Adrenal gland (tissue), 12 donors: ENCODE data around the gene PPM1M. TPM values are rescaled to one million over a fixed set of nuclear protein-coding genes. Genes with fewer than 3 reads are reported as not detected.
A peak's percentile ranks its signal among the peaks of the same experiment; 100 is the strongest.

ENCODE experiments used
- DNase-seq, 7 donors: peaks; one replicate each; pipeline ENCODE4 v3.0.0-alpha.2; 2019 to 2020
- H3K27ac ChIP-seq, 5 donors: fragments of 200-600 bp; sonication (generic) in 4 of 5; 1 replicate in 3 of 5; 2 replicates in 2 of 5; pipeline versions ENCODE4 v1.5.1 to v1.8.0; 2016 to 2020; ENCODE audit warnings: mild to moderate bottlenecking in 1 of 5
- H3K27me3 ChIP-seq: fragments of 200-600 bp; 2 replicates; pipeline ENCODE4 v1.8.0; 2021
- H3K36me3 ChIP-seq, 2 donors: fragments of 200-600 bp; replicated peaks in 1 of 2; 1 replicate in 1 of 2; 2 replicates in 1 of 2; pipeline versions ENCODE4 v1.5.1 to v1.8.0; 2018 to 2022
- H3K4me1 ChIP-seq, 2 donors: fragments of 200-600 bp; replicated peaks in 1 of 2; 1 replicate in 1 of 2; 2 replicates in 1 of 2; pipeline versions ENCODE4 v1.5.1 to v1.8.0; 2018 to 2021
- H3K4me3 ChIP-seq, 4 donors: fragments of 200-600 bp; sonication (generic) in 3 of 4; one replicate each; pipeline ENCODE4 v1.5.1; 2016 to 2018
- H3K9me3 ChIP-seq, 3 donors: fragments of 200-600 bp; sonication (generic) in 1 of 3; replicated peaks in 1 of 3; 1 replicate in 2 of 3; 2 replicates in 1 of 3; pipeline versions ENCODE4 v1.5.1 to v1.8.0; 2016 to 2021
- CTCF ChIP-seq, 6 experiments: fragments of 450-650 bp in 4 of 6; fragments of 200-600 bp in 2 of 6; sonication (generic) in 1 of 6; IDR thresholded peaks; 1 replicate in 5 of 6; 2 replicates in 1 of 6; pipeline versions ENCODE4 v1.5.1 to v1.8.0; 2016 to 2021; ENCODE audit warnings: antibody characterized with exemption in 6 of 6, mild to moderate bottlenecking in 2 of 6, moderate library complexity in 1 of 6
- POLR2A ChIP-seq, 2 donors: fragments of 450-650 bp; IDR thresholded peaks; one replicate each; pipeline ENCODE4 v1.6.1; 2017; ENCODE audit warnings: antibody characterized with exemption in 2 of 2, mild to moderate bottlenecking in 2 of 2, moderate library complexity in 1 of 2
- WGBS, 4 donors: extraction: QIAGEN DNeasy Blood & Tissue Kit in 2 of 4; methylation state at CpG; one replicate each; pipeline versions ENCODE4 v1.1.5 to v1.1.7; 2013 to 2017; 5-methylcytosine and 5-hydroxymethylcytosine counted together
- intact Hi-C, 2 donors: fragments of 100-400 bp; cut with DNase I; formaldehyde crosslinking; loops; one replicate each; pipeline versions ENCODE4 v1.14.1 to v1.15.0; 2022 to 2023
- polyA plus RNA-seq, 3 donors: library from polyadenylated mRNA; stranded (reverse); fragments of 200-250 nt in 2 of 3; fragments of 350-450 nt in 1 of 3; fragmentation: Illumina TruSeq in 1 of 3; extraction: RNeasy Lipid Tissue Mini Kit (QIAGEN cat#74804) in 1 of 3; gene quantifications; one replicate each; pipeline ENCODE4 v1.2.3, GENCODE V29; 2013 to 2014
- total RNA-seq, 9 donors: library from RNA; depleted of rRNA in 4 of 9; stranded (reverse); fragments of >200 nt in 4 of 9; fragments of 120-200 nt in 1 of 9; fragmentation: NEBNext Ultra II Directional in 1 of 9; extraction: Animal tissue kit (Norgen Biotek cat#: 25700) in 1 of 9; gene quantifications; one replicate each; pipeline versions ENCODE4 v1.1.0 to v1.2.4, GENCODE V29; 2013 to 2023
- donor health status: healthy with polysubstance abuse.
- donor health status: Bipolar disorder and iron deficiency.
- donor health status: DM: yes; HTN: yes; CAD: no.
- donor health status: DM: no; HTN: no; CAD: no.
- donor health status: DM: no; HTN: no; CAD: no.
- donor health status: DM: yes; HTN: yes; CAD: no.

Gene PPM1M
- total and polyA plus RNA-seq, 12 donors, result 3.2 to 29.8 (median 21.7) TPM

- H3K9me3 ChIP-seq, result no peaks in the 10 kb centered on the region
- WGBS, 4 donors, result 83 to 100% (median 92%) methylated on average over 1 of the region's 1 CpG
- peaks cover 0 to 50% of the 10 kb centered on the region in 2 donors for H3K36me3 ChIP-seq
- TF ChIP-seq CTCF (IDR thresholded peaks at IDR 0.05), result no peak
- TF ChIP-seq POLR2A (IDR thresholded peaks at IDR 0.05), result no peak
- H3K4me1 ChIP-seq, result peaks cover 6 to 7% of the 10 kb centered on the region in 2 donors
- no peaks in the 10 kb centered on the region for H3K27me3 ChIP-seq
- no peak overlapping the region for H3K4me3 ChIP-seq
- peak in 2 of 7 donors; percentile 13 to 41 for DNase-seq
- no peak overlapping the region for H3K27ac ChIP-seq
- intact Hi-C loops, result no loop called here
These were observed 4.6 kb downstream of the PPM1M start for GRCh38 chr3:52250122-52250521.

GRCh38 chr3:52253314-52254304, 8.1 kb downstream of the PPM1M start:
- TF ChIP-seq POLR2A (IDR thresholded peaks at IDR 0.05) (no peak), CTCF (IDR thresholded peaks at IDR 0.05) (no peak)
- intact Hi-C loops, result no loop called here
- DNase-seq, result peak in 5 of 7 donors; percentile 54 to 76 (median 65)
- H3K4me3 ChIP-seq, result no peak overlapping the region
- WGBS, 4 donors, result 63 to 70% (median 67%) methylated on average over 11 to 12 of the region's 12 CpGs
- H3K9me3 ChIP-seq, result no peaks in the 10 kb centered on the region
- peaks cover under 1 to 4% of the 10 kb centered on the region in 2 donors for H3K4me1 ChIP-seq
- peaks cover 0 to 85% of the 10 kb centered on the region in 2 donors for H3K36me3 ChIP-seq
- no peaks in the 10 kb centered on the region for H3K27me3 ChIP-seq
- H3K27ac ChIP-seq, result peak overlapping the region in 2 of 5 donors; percentile 56 to 71

- intact Hi-C loops, result no loop called here
- peaks cover 0 to 88% of the 10 kb centered on the region in 2 donors for H3K36me3 ChIP-seq
These were observed 9.0 kb downstream of the PPM1M start for GRCh38 chr3:52254608-52255007.

More at GRCh38 chr3:52254608-52255007, 9.0 kb downstream of the PPM1M start:
- 82 to 86% (median 85%) methylated on average over 9 of the region's 9 CpGs for WGBS, 4 donors
- Histone ChIP-seq H3K9me3 (no peaks in the 10 kb centered on the region), H3K4me1 (peaks cover 10 to 14% of the 10 kb centered on the region in 2 donors), H3K27me3 (no peaks in the 10 kb centered on the region), H3K4me3 (no peak overlapping the region), H3K27ac (no peak overlapping the region)
- peak in 3 of 7 donors; percentile 1 to 39 (median 19) for DNase-seq
- TF ChIP-seq POLR2A (IDR thresholded peaks at IDR 0.05), result no peak
- TF ChIP-seq CTCF (IDR thresholded peaks at IDR 0.05), result no peak
